ENCODE data around the gene SACM1L.
A peak's percentile ranks its signal among the peaks of the same experiment; 100 is the strongest.

Gene SACM1L

GRCh38 chr3:45688882-45689786 lies at the start of gene SACM1L:
TSS of gene SACM1L (plus strand) at chr3:45689396. CDS start at chr3:45689466, 70 bp downstream.
- peak; percentile 83 to 95 for DNase-seq

- no peak for DNase-seq
Observed at GRCh38 chr3:45640091-45640507, 49.1 kb upstream of the SACM1L start.

- DNase-seq: no peak
Observed at GRCh38 chr3:45640724-45641361, 48.4 kb upstream of the SACM1L start.

GRCh38 chr3:45641756-45642155 lies 47.4 kb upstream of the SACM1L start:
- no peak for DNase-seq

GRCh38 chr3:45642731-45643152 lies 46.5 kb upstream of the SACM1L start:
- peak in 1 of 2 experiments; percentile 25 for DNase-seq

- DNase-seq: no peak
Observed at GRCh38 chr3:45644063-45644790, 45.0 kb upstream of the SACM1L start.

GRCh38 chr3:45644791-45645201 lies 44.4 kb upstream of the SACM1L start:
- DNase-seq: peak; percentile 52 to 85

- no peak for DNase-seq
Observed at GRCh38 chr3:45646051-45646585, 43.1 kb upstream of the SACM1L start.

- peak; percentile 63 to 91 for DNase-seq
Observed at GRCh38 chr3:45647148-45647619, 42.0 kb upstream of the SACM1L start.

- no peak for DNase-seq
Observed at GRCh38 chr3:45653205-45653604, 36.0 kb upstream of the SACM1L start.

GRCh38 chr3:45654397-45654944 lies 34.7 kb upstream of the SACM1L start:
- no peak for DNase-seq

- DNase-seq: no peak
Observed at GRCh38 chr3:45655906-45656305, 33.3 kb upstream of the SACM1L start.

- DNase-seq: peak; percentile 57 to 83
Observed at GRCh38 chr3:45656575-45657363, 32.4 kb upstream of the SACM1L start.

GRCh38 chr3:45657853-45658252 lies 31.3 kb upstream of the SACM1L start:
- DNase-seq: no peak

- peak in 1 of 2 experiments; percentile 51 for DNase-seq
Observed at GRCh38 chr3:45659661-45660566, 29.3 kb upstream of the SACM1L start.

- DNase-seq: no peak
Observed at GRCh38 chr3:45660567-45660901, 28.7 kb upstream of the SACM1L start.

GRCh38 chr3:45664578-45664977 lies 24.6 kb upstream of the SACM1L start:
- DNase-seq: no peak

GRCh38 chr3:45665101-45665572 lies 24.1 kb upstream of the SACM1L start:
- DNase-seq: peak; percentile 24 to 34

- DNase-seq: no peak
Observed at GRCh38 chr3:45666757-45667431, 22.3 kb upstream of the SACM1L start.

- no peak for DNase-seq
Observed at GRCh38 chr3:45667569-45667934, 21.6 kb upstream of the SACM1L start.
